RWPE2 (cell line): Measurements from ENCODE around the gene ZNF747.

Source experiments
- ATAC-seq: fragments of 200-7000 bp; cut with Tn5 transposase; 3 replicates; pipeline ENCODE4 v1.9.1; 2021; ENCODE audit warnings: low read depth
- DNase-seq: peaks from one replicate; pipeline ENCODE4 v3.0.0-alpha.2; 2020; ENCODE audit warnings: low spot score
- H3K27ac ChIP-seq: fragments of 450-650 bp; 2 replicates; pipeline ENCODE4 v1.5.1; 2017; ENCODE audit warnings: mild to moderate bottlenecking; ENCODE audit not compliant: poor library complexity, severe bottlenecking
- H3K27me3 ChIP-seq: fragments of 250-450 bp; sonication (Bioruptor Pico); 2 replicates; pipeline ENCODE4 v1.5.1; 2021; ENCODE audit warnings: mild to moderate bottlenecking, moderate library complexity; ENCODE audit not compliant: insufficient read depth, poor library complexity, severe bottlenecking
- H3K36me3 ChIP-seq: fragments of 250-450 bp; sonication (Bioruptor Pico); 2 replicates; pipeline ENCODE4 v1.5.1; 2020; ENCODE audit warnings: low read depth, mild to moderate bottlenecking, moderate library complexity
- H3K4me1 ChIP-seq: fragments of 250-450 bp; sonication (Bioruptor Pico); 2 replicates; pipeline ENCODE4 v1.5.1; 2021; ENCODE audit warnings: mild to moderate bottlenecking, moderate library complexity; ENCODE audit not compliant: insufficient read depth, poor library complexity, severe bottlenecking
- H3K4me3 ChIP-seq: fragments of 250-450 bp; sonication (Bioruptor Pico); 2 replicates; pipeline ENCODE4 v1.5.1; 2021; ENCODE audit warnings: mild to moderate bottlenecking, moderate library complexity; ENCODE audit not compliant: severe bottlenecking
- H3K9me3 ChIP-seq: fragments of 250-450 bp; sonication (Bioruptor Pico); 2 replicates; pipeline ENCODE4 v1.5.1; 2021; ENCODE audit warnings: mild to moderate bottlenecking, moderate library complexity; ENCODE audit not compliant: severe bottlenecking
- CTCF ChIP-seq: fragments of 450-650 bp; IDR thresholded peaks from one replicate; pipeline ENCODE4 v1.5.1; 2017; ENCODE audit warnings: mild to moderate bottlenecking, moderate library complexity; ENCODE audit not compliant: poor library complexity, severe bottlenecking

Gene ZNF747

GRCh38 chr16:30527635-30528178 is 7.0 kb downstream of the ZNF747 start:
- TF ChIP-seq CTCF = no peak
- DNase-seq (no peak), ATAC-seq (peak; percentile 17)
- Histone ChIP-seq H3K4me1 (peaks cover 9% of the 10 kb centered on the region), H3K27me3 (no peaks in the 10 kb centered on the region), H3K27ac (peak overlapping the region; percentile 82), H3K36me3 (peaks cover 17% of the 10 kb centered on the region; the same call in 1 of the 2 replicates), H3K4me3 (peak overlapping the region; percentile 54), H3K9me3 (no peaks in the 10 kb centered on the region)

- DNase-seq (peak; percentile 98), ATAC-seq (peak; percentile 87)
- peak; percentile 28 for TF ChIP-seq CTCF
- Histone ChIP-seq H3K27ac (peak overlapping the region; percentile 82), H3K4me3 (peak overlapping the region; percentile 54), H3K27me3 (no peaks in the 10 kb centered on the region), H3K9me3 (no peaks in the 10 kb centered on the region), H3K4me1 (peaks cover 9% of the 10 kb centered on the region), H3K36me3 (peaks cover 13% of the 10 kb centered on the region; the same call in 1 of the 2 replicates)
These were observed 7.6 kb downstream of the ZNF747 start for GRCh38 chr16:30526823-30527634.

DNA sequence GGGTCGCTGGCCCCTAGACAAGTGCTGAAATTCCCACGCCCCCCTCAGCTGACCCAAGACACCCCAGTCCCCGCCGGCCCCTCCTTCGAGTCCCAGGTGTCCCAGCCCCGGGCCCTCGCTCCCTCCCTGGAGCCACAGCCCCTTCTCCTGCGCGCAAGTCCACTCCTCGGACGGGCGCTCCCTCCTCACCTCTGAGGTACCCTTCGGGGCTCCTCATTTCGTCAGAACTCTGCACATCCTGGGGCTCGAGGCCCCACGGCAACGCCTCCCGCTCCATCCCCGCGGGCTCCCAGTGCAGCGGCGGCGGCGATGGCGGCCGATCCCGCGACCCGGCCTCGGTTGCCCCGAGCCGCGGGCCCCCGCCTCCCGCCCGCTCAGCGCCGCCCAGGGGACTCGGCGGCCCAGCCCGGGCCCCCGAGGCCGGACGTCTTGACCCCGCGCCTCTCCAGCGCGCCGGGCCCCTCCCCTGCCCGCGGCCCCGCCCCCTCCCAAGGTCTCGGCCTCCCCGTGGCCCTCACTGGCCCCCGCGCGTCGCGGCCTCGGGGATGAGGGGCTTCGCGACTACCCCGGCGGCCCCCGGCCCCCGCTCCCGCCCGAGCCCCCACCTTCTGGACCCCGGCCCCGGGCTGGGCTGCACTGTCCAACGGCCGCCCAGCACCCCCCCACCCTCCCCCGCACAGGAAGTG is 8.4 kb downstream of the ZNF747 start, which contains the start of gene ZNF768:
ZNF768 (minus strand) TSS at position 430 of the 686 bp plus-strand sequence; CDS start at position 277, 153 bp downstream.
- H3K27me3 ChIP-seq = no peaks in the 10 kb centered on the region
- DNase-seq (no peak), ATAC-seq (peak; percentile 6; the same call in 1 of the 3 replicates)
- peaks cover 9% of the 10 kb centered on the region for H3K4me1 ChIP-seq
- peak within 1 kb of the TSS; percentile 54 for H3K4me3 ChIP-seq
- peak within 1 kb of the TSS; percentile 82 for H3K27ac ChIP-seq
- H3K9me3 ChIP-seq = no peaks in the 10 kb centered on the region
- peaks cover 10% of the 10 kb centered on the region; the same call in 1 of the 2 replicates for H3K36me3 ChIP-seq
- TF ChIP-seq CTCF = no peak

GRCh38 chr16:30525844-30526136 is 8.9 kb downstream of the ZNF747 start:
- peak overlapping the region; percentile 82 for H3K27ac ChIP-seq
- no peak for ATAC-seq
- TF ChIP-seq CTCF = no peak
- H3K4me3 ChIP-seq = peak overlapping the region; percentile 54
- no peaks in the 10 kb centered on the region for H3K27me3 ChIP-seq
- DNase-seq = no peak
- H3K4me1 ChIP-seq = peaks cover 9% of the 10 kb centered on the region
- no peaks in the 10 kb centered on the region for H3K9me3 ChIP-seq
- peaks cover 9% of the 10 kb centered on the region; the same call in 1 of the 2 replicates for H3K36me3 ChIP-seq
